ENCODE data around the gene CACNG7.

DNA sequence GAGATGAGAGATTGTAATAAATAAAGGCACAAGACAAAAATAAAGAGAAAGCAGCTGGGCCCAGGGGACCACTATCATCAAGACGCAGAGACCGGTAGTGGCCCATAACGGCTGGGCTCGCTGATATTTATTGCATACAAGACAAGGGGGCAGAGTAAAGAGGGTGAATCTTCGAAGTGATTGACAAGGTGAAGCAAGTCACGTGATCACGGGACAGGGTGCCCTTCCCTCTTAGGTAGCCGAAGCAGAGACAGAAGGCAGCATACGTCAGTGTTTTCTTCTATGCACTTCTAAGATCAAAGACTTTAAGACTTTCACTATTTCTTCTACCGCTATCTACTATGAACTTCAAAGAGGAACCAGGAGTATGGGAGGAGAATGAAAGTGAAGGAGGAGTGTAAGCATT, 31.7 kb upstream of the CACNG7 start:
- TF ChIP-seq CTCF (conservative IDR thresholded peaks at IDR 0.05 in 1 of 2, IDR thresholded peaks at IDR 0.05 in 1 of 2; ENCODE audit: extremely low read depth in 1 of 2, insufficient read depth in 1 of 2, low read depth in 1 of 2, low read length in 2 of 2) = no peak
- no peak for TF ChIP-seq EZH2 (IDR thresholded peaks at IDR 0.05; ENCODE audit: borderline replicate concordance, low read length)

All from mammary epithelial cell (primary cell).